ENCODE measurements around the gene ACTR1A.

ACTR1A gene

GRCh38 chr10:102450124-102450373, 52.5 kb downstream of the ACTR1A start:
- peak overlapping the region; percentile 91 for H3K4me3 ChIP-seq (ENCODE audit: insufficient read depth, low read length, poor library complexity, severe bottlenecking)
- H2AFZ ChIP-seq (ENCODE audit: low read depth, low read length, severe bottlenecking), result peak overlapping the region; percentile 75
- no peaks in the 10 kb centered on the region for H3K36me3 ChIP-seq (ENCODE audit: low read length)
- H3F3A ChIP-seq (ENCODE audit: insufficient read depth), result peaks cover 8% of the 10 kb centered on the region; the same call in 1 of the 2 replicates
- H3K9me3 ChIP-seq (ENCODE audit: insufficient read depth, low read length), result no peaks in the 10 kb centered on the region
- no peaks in the 10 kb centered on the region for H3K9me2 ChIP-seq (replicated peaks; ENCODE audit: insufficient read depth, low read length)
- peak overlapping the region; percentile 94 for H3K4me2 ChIP-seq (ENCODE audit: low read depth, low read length, poor library complexity, severe bottlenecking)
- H3K9ac ChIP-seq (ENCODE audit: low read length), result peak overlapping the region; percentile 97
- TF ChIP-seq EZH2phosphoT487 (conservative IDR thresholded peaks at IDR 0.05; ENCODE audit: low read length), result no peak
- TF ChIP-seq, protein P1, sequence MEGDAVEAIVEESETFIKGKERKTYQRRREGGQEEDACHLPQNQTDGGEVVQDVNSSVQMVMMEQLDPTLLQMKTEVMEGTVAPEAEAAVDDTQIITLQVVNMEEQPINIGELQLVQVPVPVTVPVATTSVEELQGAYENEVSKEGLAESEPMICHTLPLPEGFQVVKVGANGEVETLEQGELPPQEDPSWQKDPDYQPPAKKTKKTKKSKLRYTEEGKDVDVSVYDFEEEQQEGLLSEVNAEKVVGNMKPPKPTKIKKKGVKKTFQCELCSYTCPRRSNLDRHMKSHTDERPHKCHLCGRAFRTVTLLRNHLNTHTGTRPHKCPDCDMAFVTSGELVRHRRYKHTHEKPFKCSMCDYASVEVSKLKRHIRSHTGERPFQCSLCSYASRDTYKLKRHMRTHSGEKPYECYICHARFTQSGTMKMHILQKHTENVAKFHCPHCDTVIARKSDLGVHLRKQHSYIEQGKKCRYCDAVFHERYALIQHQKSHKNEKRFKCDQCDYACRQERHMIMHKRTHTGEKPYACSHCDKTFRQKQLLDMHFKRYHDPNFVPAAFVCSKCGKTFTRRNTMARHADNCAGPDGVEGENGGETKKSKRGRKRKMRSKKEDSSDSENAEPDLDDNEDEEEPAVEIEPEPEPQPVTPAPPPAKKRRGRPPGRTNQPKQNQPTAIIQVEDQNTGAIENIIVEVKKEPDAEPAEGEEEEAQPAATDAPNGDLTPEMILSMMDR (IDR thresholded peaks at IDR 0.05; ENCODE audit: insufficient read depth, low read length, poor library complexity, severe bottlenecking), result no peak
- peak overlapping the region; percentile 85 for H3K27ac ChIP-seq (ENCODE audit: low read depth, low read length)
- H4K20me1 ChIP-seq (ENCODE audit: low read depth, low read length), result no peaks in the 10 kb centered on the region
- H3K27me3 ChIP-seq (ENCODE audit: low read length), result no peaks in the 10 kb centered on the region
- H3K79me2 ChIP-seq (ENCODE audit: insufficient read depth, low read length), result peaks cover 26% of the 10 kb centered on the region

DNA sequence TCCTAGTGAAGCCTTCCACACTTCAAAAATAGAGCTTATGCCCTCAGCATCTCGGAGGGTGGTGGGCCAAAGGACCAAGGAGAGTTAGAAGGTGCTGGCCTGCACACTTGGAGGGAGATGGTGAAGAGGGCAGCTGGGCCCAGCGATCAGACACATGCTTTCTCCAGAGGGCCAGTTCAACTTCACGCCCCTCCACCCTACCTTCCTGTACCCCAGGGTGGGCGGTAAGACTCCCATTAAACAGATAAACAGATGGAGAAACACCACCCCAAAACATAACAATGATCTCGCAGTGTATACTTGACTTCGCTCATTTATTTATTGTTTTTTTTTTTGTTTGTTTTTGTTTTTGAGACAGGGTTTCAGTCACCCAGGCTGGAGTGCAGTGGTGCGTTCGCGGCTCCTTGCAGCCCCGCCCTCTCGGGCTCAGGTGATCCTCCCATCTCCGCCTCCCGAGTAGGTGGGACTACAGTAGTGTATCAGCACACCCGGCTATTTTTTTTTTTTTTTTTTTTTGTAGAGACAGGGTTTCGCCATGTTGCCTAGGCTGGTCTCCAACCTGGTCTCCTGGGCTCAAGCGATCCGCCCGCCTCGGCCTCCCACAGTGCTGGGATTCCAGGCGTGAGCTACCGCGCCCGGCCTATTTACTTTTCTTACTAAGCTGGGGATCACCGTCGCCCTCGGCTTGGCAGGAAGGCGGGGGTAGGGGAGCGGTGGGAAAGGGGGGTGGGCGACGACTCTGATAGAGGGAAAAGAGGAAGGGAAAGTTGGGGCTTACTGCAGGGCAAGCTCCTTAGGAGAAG, 53.0 kb downstream of the ACTR1A start:
- no peaks in the 10 kb centered on the region for H4K20me1 ChIP-seq (ENCODE audit: low read depth, low read length)
- peak overlapping the region; percentile 97 for H3K9ac ChIP-seq (ENCODE audit: low read length)
- H3K4me2 ChIP-seq (ENCODE audit: low read depth, low read length, poor library complexity, severe bottlenecking), result peak overlapping the region; percentile 94
- peaks cover 8% of the 10 kb centered on the region; the same call in 1 of the 2 replicates for H3F3A ChIP-seq (ENCODE audit: insufficient read depth)
- H2AFZ ChIP-seq (ENCODE audit: low read depth, low read length, severe bottlenecking), result peak overlapping the region; percentile 75
- H3K27me3 ChIP-seq (ENCODE audit: low read length), result no peaks in the 10 kb centered on the region
- H3K9me2 ChIP-seq (replicated peaks; ENCODE audit: insufficient read depth, low read length), result no peaks in the 10 kb centered on the region
- H3K36me3 ChIP-seq (ENCODE audit: low read length), result no peaks in the 10 kb centered on the region
- peak overlapping the region; percentile 85 for H3K27ac ChIP-seq (ENCODE audit: low read depth, low read length)
- no peaks in the 10 kb centered on the region for H3K9me3 ChIP-seq (ENCODE audit: insufficient read depth, low read length)
- TF ChIP-seq, protein P1 (IDR thresholded peaks at IDR 0.05; ENCODE audit: insufficient read depth, low read length, poor library complexity, severe bottlenecking), result no peak
- TF ChIP-seq EZH2phosphoT487 (conservative IDR thresholded peaks at IDR 0.05; ENCODE audit: low read length), result no peak
- H3K4me3 ChIP-seq (ENCODE audit: insufficient read depth, low read length, poor library complexity, severe bottlenecking), result peak overlapping the region; percentile 91
- peaks cover 26% of the 10 kb centered on the region for H3K79me2 ChIP-seq (ENCODE audit: insufficient read depth, low read length)

GRCh38 chr10:102444851-102445250, 57.7 kb downstream of the ACTR1A start:
- Histone ChIP-seq H3K4me3 (ENCODE audit: insufficient read depth, low read length, poor library complexity, severe bottlenecking) (no peak overlapping the region), H3K27me3 (ENCODE audit: low read length) (no peaks in the 10 kb centered on the region), H2AFZ (ENCODE audit: low read depth, low read length, severe bottlenecking) (no peak overlapping the region), H3K79me2 (ENCODE audit: insufficient read depth, low read length) (no peaks in the 10 kb centered on the region), H4K20me1 (ENCODE audit: low read depth, low read length) (no peaks in the 10 kb centered on the region), H3K27ac (ENCODE audit: low read depth, low read length) (no peak overlapping the region), H3K9me2 (replicated peaks; ENCODE audit: insufficient read depth, low read length) (no peaks in the 10 kb centered on the region), H3K36me3 (ENCODE audit: low read length) (no peaks in the 10 kb centered on the region), H3K9ac (ENCODE audit: low read length) (no peak overlapping the region), H3K9me3 (ENCODE audit: insufficient read depth, low read length) (no peaks in the 10 kb centered on the region), H3K4me2 (ENCODE audit: low read depth, low read length, poor library complexity, severe bottlenecking) (no peak overlapping the region), H3F3A (ENCODE audit: insufficient read depth) (peaks cover 2% of the 10 kb centered on the region; the same call in 1 of the 2 replicates)
- no peak for TF ChIP-seq EZH2phosphoT487 (conservative IDR thresholded peaks at IDR 0.05; ENCODE audit: low read length)
- TF ChIP-seq, protein P1 (IDR thresholded peaks at IDR 0.05; ENCODE audit: insufficient read depth, low read length, poor library complexity, severe bottlenecking), result no peak
